CD14-positive monocyte (primary cell): Measurements from ENCODE around the gene SH2D3C. TPM values are rescaled to one million over a fixed set of nuclear protein-coding genes. Genes with fewer than 3 reads are reported as not detected.

Experiments used
- DNase-seq, 3 donors: peaks; one replicate each; pipeline ENCODE4 v3.0.0-alpha.2; 2011 to 2022
- H2AFZ ChIP-seq: 2 replicates; pipeline ENCODE4 v1.6.0; 2012; ENCODE audit warnings: mild to moderate bottlenecking, low read depth, low read length, inconsistent platforms; ENCODE audit not compliant: insufficient read depth, poor library complexity, severe bottlenecking
- H3K27ac ChIP-seq, 2 donors: 1 replicate in 1 of 2; 2 replicates in 1 of 2; pipeline ENCODE4 v1.5.1; 2012 to 2013; ENCODE audit warnings: low read length in 2 of 2, control low read depth in 1 of 2, inconsistent platforms in 1 of 2, low read depth in 1 of 2, mild to moderate bottlenecking in 1 of 2
- H3K27me3 ChIP-seq, 2 donors: one replicate each; pipeline versions ENCODE4 v1.6.0 to v1.6.1; 2011 to 2013; ENCODE audit warnings: low read length in 2 of 2; ENCODE audit not compliant: control insufficient read depth in 2 of 2, insufficient read depth in 2 of 2
- H3K36me3 ChIP-seq, 2 donors: replicated peaks in 1 of 2; 1 replicate in 1 of 2; 2 replicates in 1 of 2; pipeline versions ENCODE4 v1.5.1 to v1.6.1; 2012 to 2013; ENCODE audit warnings: low read length in 2 of 2, control low read depth in 1 of 2, inconsistent platforms in 1 of 2, mild to moderate bottlenecking in 1 of 2; ENCODE audit not compliant: insufficient read depth in 2 of 2, control insufficient read depth in 1 of 2
- H3K4me1 ChIP-seq, 2 donors: 1 replicate in 1 of 2; 2 replicates in 1 of 2; pipeline versions ENCODE4 v1.5.1 to v1.6.1; 2012 to 2013; ENCODE audit warnings: low read length in 2 of 2, control low read depth in 1 of 2, inconsistent platforms in 1 of 2, mild to moderate bottlenecking in 1 of 2, moderate library complexity in 1 of 2; ENCODE audit not compliant: insufficient read depth in 2 of 2, control insufficient read depth in 1 of 2
- H3K4me2 ChIP-seq: replicated peaks from 2 replicates; pipeline ENCODE3; 2012; ENCODE audit warnings: low read length, moderate library complexity, mild to moderate bottlenecking; ENCODE audit not compliant: poor library complexity, severe bottlenecking; ENCODE audit errors: extremely low read depth
- H3K4me3 ChIP-seq, 3 experiments: fragments of 200-600 bp in 1 of 3; sonication (generic) in 1 of 3; replicated peaks in 1 of 3; 1 replicate in 2 of 3; 2 replicates in 1 of 3; pipeline ENCODE4 v1.5.1; 2011 to 2013; ENCODE audit warnings: low read length in 3 of 3, mild to moderate bottlenecking in 3 of 3, control low read depth in 2 of 3, low read depth in 2 of 3, inconsistent platforms in 1 of 3, moderate library complexity in 1 of 3
- H3K79me2 ChIP-seq: 2 replicates; pipeline ENCODE4 v1.6.0; 2012; ENCODE audit warnings: mild to moderate bottlenecking, control low read depth, inconsistent platforms, low read length, moderate library complexity; ENCODE audit not compliant: insufficient read depth
- H3K9ac ChIP-seq: 2 replicates; pipeline ENCODE4 v1.6.0; 2017; ENCODE audit warnings: low read length, mild to moderate bottlenecking; ENCODE audit not compliant: insufficient read depth, poor library complexity, severe bottlenecking
- H3K9me3 ChIP-seq, 2 donors: replicated peaks in 1 of 2; 1 replicate in 1 of 2; 2 replicates in 1 of 2; pipeline versions ENCODE4 v1.5.1 to v1.6.1; 2012 to 2013; ENCODE audit warnings: low read length in 2 of 2, control low read depth in 1 of 2; ENCODE audit not compliant: control insufficient read depth in 1 of 2, insufficient read depth in 1 of 2
- H4K20me1 ChIP-seq: 2 replicates; pipeline ENCODE4 v1.6.0; 2012; ENCODE audit warnings: mild to moderate bottlenecking, low read length, control low read depth, moderate library complexity; ENCODE audit not compliant: insufficient read depth
- H3K27ac Mint-ChIP-seq, 7 donors: one replicate each; pipeline ENCODE4 v1.8.0; 2020; ENCODE audit warnings: mild to moderate bottlenecking in 7 of 7, mixed read lengths in 7 of 7, moderate library complexity in 6 of 7, inconsistent platforms in 2 of 7
- H3K27me3 Mint-ChIP-seq, 3 donors: one replicate each; pipeline ENCODE4 v1.8.0; 2021 to 2022; ENCODE audit warnings: low read depth in 3 of 3, mild to moderate bottlenecking in 3 of 3, mixed read lengths in 3 of 3, moderate library complexity in 3 of 3, inconsistent platforms in 1 of 3
- H3K36me3 Mint-ChIP-seq, 2 donors: one replicate each; pipeline ENCODE4 v1.8.0; 2020; ENCODE audit warnings: mixed read lengths in 2 of 2, inconsistent platforms in 1 of 2, mild to moderate bottlenecking in 1 of 2
- H3K4me1 Mint-ChIP-seq: one replicate; pipeline ENCODE4 v1.8.0; 2020; ENCODE audit warnings: mild to moderate bottlenecking, mixed read lengths
- H3K4me3 Mint-ChIP-seq, 2 donors: one replicate each; pipeline ENCODE4 v1.8.0; 2020; ENCODE audit warnings: mild to moderate bottlenecking in 2 of 2, mixed read lengths in 2 of 2, moderate library complexity in 1 of 2
- H3K9me3 Mint-ChIP-seq, 7 donors: one replicate each; pipeline ENCODE4 v1.8.0; 2020 to 2022; ENCODE audit warnings: mixed read lengths in 7 of 7, mild to moderate bottlenecking in 6 of 7, moderate library complexity in 6 of 7, inconsistent platforms in 2 of 7
- CTCF ChIP-seq: fragments of 200-600 bp; IDR thresholded peaks from one replicate; pipeline ENCODE4 v1.8.0; 2022; ENCODE audit warnings: antibody characterized with exemption, mild to moderate bottlenecking
- WGBS: methylation state at CpG from one replicate; pipeline ENCODE4 v1.1.5; 2013; ENCODE audit warnings: missing lambda C conversion rate; ENCODE audit not compliant: insufficient coverage; 5-methylcytosine and 5-hydroxymethylcytosine counted together
- intact Hi-C, 2 donors: fragments of 100-400 bp; cut with micrococcal nuclease; formaldehyde crosslinking; loops; one replicate each; pipeline versions ENCODE4 v1.15.0 to v1.15.1; 2023
- polyA plus RNA-seq, 3 donors: library from polyadenylated mRNA; depleted of rRNA in 1 of 3; unstranded in 2 of 3; stranded (reverse) in 1 of 3; fragments of 300-500 nt in 2 of 3; fragments of >200 nt in 1 of 3; fragmentation: Illumina TruSeq in 2 of 3; gene quantifications; 1 replicate in 2 of 3; 2 replicates in 1 of 3; pipeline ENCODE4 v1.2.3, GENCODE V29; 2012 to 2021

The SH2D3C gene
- polyA plus RNA-seq, 3 donors: 11.5 to 47.3 (median 20.5) TPM

- Mint-ChIP-seq H3K9me3 (no peaks in the 10 kb centered on the region), H3K27ac (peak overlapping the region in 4 of 7 donors; percentile 21 to 56 (median 34)), H3K4me1 (no peaks in the 10 kb centered on the region), H3K27me3 (no peaks in the 10 kb centered on the region), H3K36me3 (peaks cover 76 to 96% of the 10 kb centered on the region in 2 donors), H3K4me3 (no peak overlapping the region)
- Histone ChIP-seq H3K4me3 (no peak overlapping the region), H2AFZ (no peak overlapping the region), H4K20me1 (peaks cover 99% of the 10 kb centered on the region), H3K27me3 (no peaks in the 10 kb centered on the region), H3K36me3 (peaks cover 93 to 100% of the 10 kb centered on the region in 2 donors), H3K27ac (peak overlapping the region in 1 of 2 donors; percentile 20), H3K9me3 (no peaks in the 10 kb centered on the region), H3K4me1 (no peaks in the 10 kb centered on the region), H3K9ac (no peak overlapping the region), H3K4me2 (no peak overlapping the region), H3K79me2 (peaks cover 37% of the 10 kb centered on the region)
- TF ChIP-seq CTCF: no peak
- intact Hi-C loops: no loop called here
- WGBS: 94% methylated on average over 26 of the region's 26 CpGs
- no peak for DNase-seq
These were observed 29.2 kb downstream of the SH2D3C start for GRCh38 chr9:127749090-127749787.

GRCh38 chr9:127746959-127747569 lies 31.4 kb downstream of the SH2D3C start:
- no peak overlapping the region for H2AFZ ChIP-seq
- H3K4me1 Mint-ChIP-seq: no peaks in the 10 kb centered on the region
- H3K4me3 ChIP-seq: no peak overlapping the region
- DNase-seq: no peak
- no peak overlapping the region for H3K27ac ChIP-seq
- no peak overlapping the region for H3K4me2 ChIP-seq
- no peak overlapping the region for H3K4me3 Mint-ChIP-seq
- H3K79me2 ChIP-seq: peaks cover 24% of the 10 kb centered on the region
- no peak overlapping the region for H3K9ac ChIP-seq
- H4K20me1 ChIP-seq: peaks cover 98% of the 10 kb centered on the region
- no peaks in the 10 kb centered on the region for H3K9me3 ChIP-seq
- peaks cover 79 to 97% of the 10 kb centered on the region in 2 donors for H3K36me3 Mint-ChIP-seq
- H3K27me3 ChIP-seq: no peaks in the 10 kb centered on the region
- intact Hi-C loops: no loop called here
- no peaks in the 10 kb centered on the region for H3K27me3 Mint-ChIP-seq
- peak overlapping the region in 4 of 7 donors; percentile 32 to 74 (median 64) for H3K27ac Mint-ChIP-seq
- H3K9me3 Mint-ChIP-seq: no peaks in the 10 kb centered on the region
- H3K4me1 ChIP-seq: no peaks in the 10 kb centered on the region
- peaks cover 93 to 99% of the 10 kb centered on the region in 2 donors for H3K36me3 ChIP-seq
- WGBS: 93% methylated on average over 9 of the region's 15 CpGs
- no peak for TF ChIP-seq CTCF
